Measurements from ENCODE around the gene PAQR4.

The PAQR4 gene

GRCh38 chr16:3021449-3022207 lies 52.5 kb downstream of the PAQR4 start:
- DNase-seq (ENCODE audit: low read depth in 2 of 2): peak; percentile 50 to 57

DNA sequence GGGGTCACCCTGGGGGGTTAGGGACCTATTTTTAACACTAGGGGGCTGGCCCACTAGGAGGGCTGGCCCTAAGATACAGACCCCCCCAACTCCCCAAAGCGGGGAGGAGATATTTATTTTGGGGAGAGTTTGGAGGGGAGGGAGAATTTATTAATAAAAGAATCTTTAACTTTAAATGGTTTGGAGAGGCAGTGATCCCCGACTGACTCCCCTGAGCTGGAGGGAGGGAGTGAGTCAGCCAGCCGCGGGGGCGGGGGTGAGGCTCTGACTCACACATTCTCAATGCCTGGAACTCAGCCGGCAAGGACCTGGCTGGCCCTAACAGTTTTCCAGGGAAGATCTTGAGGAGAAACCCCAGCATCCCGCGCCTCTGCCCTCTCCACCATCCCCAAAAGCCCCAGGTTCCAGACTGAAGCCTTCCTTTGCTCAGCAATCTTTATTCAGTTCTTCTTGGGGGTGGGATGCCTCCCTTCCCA lies 53.1 kb downstream of the PAQR4 start:
- DNase-seq (ENCODE audit: low read depth in 2 of 2): peak; percentile 65 to 75

- DNase-seq (ENCODE audit: low read depth in 2 of 2): no peak
Measured at GRCh38 chr16:3022684-3023414, 53.7 kb downstream of the PAQR4 start.

All from stimulated activated CD8-positive, alpha-beta memory T cell treated with anti-CD3 and anti-CD28 coated beads, Interleukin-7, amount 100 ng/mL, for 1 hour (primary cell).